C4-2B (cell line): Measurements from ENCODE around the gene FAM43A.

Source experiments
- CTCF ChIP-seq: fragments of 450-650 bp; conservative IDR thresholded peaks from 2 replicates; pipeline ENCODE4 v1.5.1; 2017; ENCODE audit warnings: mild to moderate bottlenecking
- ZFX ChIP-seq: fragments of 450-650 bp; IDR thresholded peaks from 2 replicates; pipeline ENCODE4 v1.6.1; 2017

- TF ChIP-seq CTCF: no peak
- no peak for TF ChIP-seq ZFX
Observed at GRCh38 chr3:194690501-194691372, 5.1 kb downstream of the FAM43A start.
